Inflammatory macrophage treated with lipopolysaccharide for 4 hours (primary cell): Measurements from ENCODE around the gene DDR2.

ENCODE experiments used
- DNase-seq: peaks from one replicate; pipeline ENCODE4 v3.0.0-alpha.2; 2020

DDR2 gene

DNA sequence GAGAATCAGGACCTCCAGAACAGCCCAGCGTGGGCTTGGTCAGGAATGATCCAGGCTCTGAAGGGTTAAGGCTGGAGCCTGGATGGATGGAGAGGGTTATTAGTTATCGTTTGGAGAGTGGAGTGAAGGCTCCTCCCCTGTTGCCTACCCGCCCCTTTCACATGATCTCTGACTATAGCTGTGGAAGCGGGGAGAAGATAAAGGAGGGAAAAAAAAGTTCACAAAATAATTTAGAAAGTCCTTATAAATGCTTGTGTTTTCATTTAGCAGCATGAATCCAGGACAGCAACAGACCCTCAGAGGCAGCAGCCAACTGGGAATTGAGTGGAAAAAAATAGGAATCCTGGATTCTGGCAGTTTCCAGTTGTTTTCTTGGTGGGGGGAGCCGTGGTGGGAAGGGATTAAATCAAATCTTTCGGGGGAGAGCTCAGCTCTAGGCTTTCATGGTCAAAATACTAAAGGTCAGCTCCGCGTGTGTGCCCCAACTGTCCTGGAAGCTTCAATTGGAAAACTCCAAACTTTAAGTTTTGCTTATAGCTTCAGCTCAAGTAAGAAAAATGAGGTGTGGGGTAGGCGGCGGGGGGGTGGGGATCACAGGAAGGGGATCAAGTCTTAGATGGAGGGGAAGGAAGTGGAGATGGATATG is 595 bp upstream of the DDR2 start:
- DNase-seq: no peak

GRCh38 chr1:162632698-162633080 is 425 bp downstream of the DDR2 start:
- no peak for DNase-seq

DNA sequence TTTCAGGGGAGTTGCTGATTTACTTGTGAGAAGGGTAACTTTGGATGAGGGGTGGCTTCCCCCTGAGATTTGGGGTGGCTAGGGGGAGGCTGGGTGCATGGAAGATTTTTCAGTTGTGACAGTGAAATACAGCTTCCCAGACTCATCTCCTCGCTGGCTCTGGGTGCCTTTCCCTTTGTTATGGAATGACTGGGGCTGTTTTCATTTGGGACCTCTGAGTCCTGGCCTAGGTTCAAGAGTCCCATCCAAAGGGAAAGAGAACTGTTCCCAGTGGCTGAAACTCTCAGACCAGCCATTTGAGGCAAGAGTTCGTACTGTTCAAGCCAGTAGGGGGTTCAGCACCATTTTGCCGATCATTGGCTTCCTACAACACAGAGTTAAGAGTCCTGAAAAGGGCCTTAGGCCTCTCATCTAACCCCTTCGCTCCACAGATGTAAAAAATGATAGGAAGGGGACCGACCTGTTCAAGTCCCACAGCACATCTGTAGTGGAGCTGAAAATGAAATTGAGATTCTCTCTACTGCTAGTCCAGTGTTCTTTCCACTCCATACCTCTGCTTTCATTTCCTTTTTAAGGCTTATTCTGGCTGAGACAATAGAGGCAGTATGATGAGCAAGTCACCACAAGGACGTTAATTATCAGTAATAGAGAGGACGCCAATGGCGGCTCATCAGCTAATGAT is 958 bp downstream of the DDR2 start:
- DNase-seq: no peak

GRCh38 chr1:162635418-162635817 is 3.2 kb downstream of the DDR2 start:
- DNase-seq: no peak

DNA sequence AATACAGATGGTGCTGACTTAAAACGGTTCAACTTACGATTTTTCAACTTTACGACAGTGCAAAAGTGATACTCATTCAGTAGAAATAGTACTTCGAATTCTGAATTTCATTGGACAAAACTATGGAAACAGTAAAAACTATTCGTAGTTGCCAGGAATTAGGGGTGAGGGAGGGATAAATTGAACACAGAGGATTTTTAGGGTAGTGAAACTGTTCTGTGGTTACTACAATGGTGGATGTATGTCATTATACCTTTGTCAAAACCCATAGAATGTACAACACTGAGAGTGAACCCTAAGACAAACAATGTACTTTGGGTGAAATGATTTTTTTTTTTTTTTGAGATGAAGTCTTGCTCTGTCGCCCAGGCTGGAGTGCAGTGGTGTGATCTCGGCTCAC is 7.5 kb downstream of the DDR2 start:
- DNase-seq: no peak

GRCh38 chr1:162641114-162641513 is 8.8 kb downstream of the DDR2 start:
- no peak for DNase-seq

- no peak for DNase-seq
These were observed 12.7 kb downstream of the DDR2 start for GRCh38 chr1:162644986-162645314.

GRCh38 chr1:162645666-162646065 is 13.4 kb downstream of the DDR2 start:
- no peak for DNase-seq

DNA sequence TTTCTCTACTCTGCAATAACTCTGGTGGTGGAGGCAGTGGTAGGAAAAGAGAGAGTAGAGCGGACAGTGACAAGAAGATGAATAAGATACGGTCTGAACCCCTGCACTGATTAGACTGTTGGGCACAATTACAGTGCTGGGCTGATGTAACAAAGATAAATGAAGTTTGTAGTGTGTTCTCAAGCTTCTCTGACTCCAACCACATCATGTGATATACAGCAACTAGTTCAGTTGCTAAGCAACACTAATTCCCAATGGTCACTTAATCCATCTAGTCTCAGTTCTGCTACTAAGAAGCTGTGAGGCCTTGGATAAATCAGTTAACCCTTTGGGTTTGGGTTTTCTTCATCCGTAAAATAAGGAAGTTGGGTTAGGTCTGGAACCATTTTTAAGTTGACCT is 17.3 kb downstream of the DDR2 start:
- no peak for DNase-seq

DNA sequence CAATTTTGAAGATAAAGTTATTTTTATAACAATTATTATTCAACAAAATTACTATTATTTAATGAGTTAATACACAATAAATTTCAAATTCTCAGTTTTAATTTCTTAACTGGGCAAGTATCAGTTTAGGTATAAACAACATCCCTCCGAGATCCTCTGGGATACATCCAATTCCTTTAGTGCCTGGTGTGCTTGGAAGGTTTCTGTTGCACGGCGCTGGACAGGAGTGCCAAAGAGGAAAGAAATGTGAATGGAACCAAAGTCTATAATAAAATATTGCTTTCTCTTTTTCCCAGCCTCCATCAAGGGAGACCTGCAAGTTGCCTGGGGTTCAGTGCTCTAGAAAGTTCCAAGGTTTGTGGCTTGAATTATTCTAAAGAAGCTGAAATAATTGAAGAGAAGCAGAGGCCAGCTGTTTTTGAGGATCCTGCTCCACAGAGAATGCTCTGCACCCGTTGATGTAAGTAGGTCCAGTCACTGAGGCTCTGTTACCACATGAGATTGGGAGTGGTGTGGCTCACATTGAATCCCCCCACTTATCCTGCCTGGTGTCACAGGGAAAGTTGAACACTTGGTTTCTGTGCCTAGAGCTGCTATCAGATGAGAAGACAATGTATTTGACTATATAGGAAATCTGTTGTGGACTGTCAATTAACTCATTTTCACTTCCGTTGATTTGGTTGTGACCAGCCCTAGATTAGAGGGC is 22.8 kb downstream of the DDR2 start:
- no peak for DNase-seq

DNA sequence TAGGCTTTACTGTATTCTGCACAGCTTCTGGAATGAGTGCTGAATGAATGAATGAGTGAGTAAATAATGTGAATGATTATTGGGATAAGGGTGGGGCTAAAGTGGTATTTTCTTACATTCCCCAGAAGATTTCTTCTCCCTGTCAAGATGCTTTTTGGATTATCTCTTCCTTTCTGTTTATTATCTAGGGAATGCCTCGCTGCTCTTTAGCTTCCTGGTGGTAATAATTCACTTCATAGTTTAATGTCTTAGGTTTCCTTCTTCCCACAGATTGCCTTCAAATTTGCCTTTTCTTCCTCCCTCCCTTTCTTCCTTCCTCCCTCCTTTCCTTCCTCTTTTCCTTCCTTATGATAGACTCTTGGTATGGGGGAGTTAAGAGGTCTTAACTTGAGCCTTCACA is 24.0 kb downstream of the DDR2 start:
- DNase-seq: no peak

DNA sequence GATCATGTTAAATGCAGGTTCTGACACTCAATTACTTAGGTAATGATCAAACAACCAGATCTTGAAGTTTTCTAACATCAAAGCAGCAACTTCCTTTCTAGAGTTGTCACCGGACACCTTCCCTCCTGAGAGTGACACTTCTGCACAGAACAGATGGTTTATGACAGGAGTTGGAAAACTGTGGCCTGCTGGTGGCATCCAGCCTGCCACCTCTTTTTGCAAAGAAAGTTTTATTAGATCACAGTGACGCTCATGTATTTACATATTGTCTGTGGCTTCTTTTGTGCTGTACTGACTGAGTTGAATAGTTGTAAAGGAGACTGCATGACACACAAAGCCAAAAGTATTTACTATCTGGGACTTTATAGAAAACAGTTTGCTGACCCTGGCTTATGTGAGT is 28.3 kb downstream of the DDR2 start:
- no peak for DNase-seq

DNA sequence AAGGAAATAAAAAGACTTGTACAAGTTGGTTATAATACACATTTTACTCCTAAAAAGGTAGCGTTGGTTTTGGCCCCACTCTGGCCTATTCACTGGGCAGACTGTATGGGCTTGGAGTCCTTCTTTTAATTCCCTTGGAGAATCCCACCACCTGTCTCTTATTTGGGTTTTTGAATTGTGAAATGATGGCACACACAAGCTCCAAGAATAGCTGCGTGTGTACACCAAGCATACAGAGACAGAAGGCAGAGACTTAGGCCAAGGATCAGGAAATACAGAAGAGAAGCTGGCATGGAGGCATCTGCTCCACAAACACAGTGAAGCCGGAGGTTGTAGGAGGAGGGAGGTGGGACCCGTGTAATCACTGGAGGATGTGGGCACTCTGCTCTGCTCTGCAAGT is 29.1 kb downstream of the DDR2 start:
- DNase-seq: no peak

- DNase-seq: no peak
These were observed 29.7 kb downstream of the DDR2 start for GRCh38 chr1:162662013-162662412.

GRCh38 chr1:162663086-162663485 is 30.8 kb downstream of the DDR2 start:
- DNase-seq: no peak

DNA sequence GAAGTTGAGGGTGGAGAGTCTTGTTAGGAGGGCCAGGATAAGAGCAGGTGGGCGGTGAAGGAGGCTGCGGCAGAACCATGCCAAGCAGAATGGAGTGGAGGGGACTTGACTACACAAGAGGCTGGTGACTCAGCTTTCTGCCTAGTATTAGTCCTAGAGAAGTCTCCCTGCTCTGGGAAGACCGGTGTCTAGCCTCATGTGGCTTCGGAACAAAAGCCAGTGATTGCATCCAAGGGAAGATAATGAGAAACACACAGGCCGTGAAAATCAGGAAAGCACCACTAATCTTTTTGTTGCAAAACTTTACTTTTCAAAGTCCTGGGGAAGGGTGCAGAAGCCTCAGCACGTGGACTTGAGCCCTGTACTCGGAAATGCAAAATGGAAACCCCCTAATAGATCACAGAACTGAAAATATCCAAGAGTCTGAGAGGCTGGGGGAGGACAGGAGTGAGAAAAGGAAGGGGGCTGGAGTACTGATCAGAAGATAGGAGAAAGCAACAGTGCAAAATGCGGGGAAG is 31.4 kb downstream of the DDR2 start:
- no peak for DNase-seq

DNA sequence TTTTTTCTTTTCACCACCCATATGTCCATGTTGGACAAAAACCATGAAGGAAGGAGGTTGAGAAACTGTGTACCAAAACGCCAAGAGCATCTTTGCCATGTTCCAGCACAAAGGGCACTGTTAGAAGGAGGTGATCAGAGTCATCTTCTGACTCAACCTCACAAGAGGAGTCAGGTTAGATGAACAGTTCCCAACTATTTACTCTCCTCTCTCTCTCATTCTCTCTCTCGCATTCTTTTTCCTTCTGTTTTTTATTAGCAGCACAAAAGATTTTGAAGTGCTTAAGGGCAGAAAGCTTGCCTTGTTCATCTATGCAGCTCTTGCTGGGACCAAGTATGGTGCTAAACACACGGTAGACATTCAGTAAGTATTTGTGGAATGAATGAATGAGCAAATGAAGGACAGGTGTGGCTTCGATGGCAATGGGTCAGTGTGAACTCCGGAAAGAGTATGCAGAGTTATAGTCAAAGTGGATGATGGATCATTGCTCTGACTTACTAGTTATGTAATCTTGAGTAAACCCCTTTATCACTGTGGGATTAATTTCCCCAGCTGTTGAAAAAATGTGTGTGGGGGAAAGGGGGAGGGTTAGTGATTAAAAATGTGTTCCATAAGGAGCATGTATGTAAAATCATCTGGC is 33.9 kb downstream of the DDR2 start:
- DNase-seq: no peak

DNA sequence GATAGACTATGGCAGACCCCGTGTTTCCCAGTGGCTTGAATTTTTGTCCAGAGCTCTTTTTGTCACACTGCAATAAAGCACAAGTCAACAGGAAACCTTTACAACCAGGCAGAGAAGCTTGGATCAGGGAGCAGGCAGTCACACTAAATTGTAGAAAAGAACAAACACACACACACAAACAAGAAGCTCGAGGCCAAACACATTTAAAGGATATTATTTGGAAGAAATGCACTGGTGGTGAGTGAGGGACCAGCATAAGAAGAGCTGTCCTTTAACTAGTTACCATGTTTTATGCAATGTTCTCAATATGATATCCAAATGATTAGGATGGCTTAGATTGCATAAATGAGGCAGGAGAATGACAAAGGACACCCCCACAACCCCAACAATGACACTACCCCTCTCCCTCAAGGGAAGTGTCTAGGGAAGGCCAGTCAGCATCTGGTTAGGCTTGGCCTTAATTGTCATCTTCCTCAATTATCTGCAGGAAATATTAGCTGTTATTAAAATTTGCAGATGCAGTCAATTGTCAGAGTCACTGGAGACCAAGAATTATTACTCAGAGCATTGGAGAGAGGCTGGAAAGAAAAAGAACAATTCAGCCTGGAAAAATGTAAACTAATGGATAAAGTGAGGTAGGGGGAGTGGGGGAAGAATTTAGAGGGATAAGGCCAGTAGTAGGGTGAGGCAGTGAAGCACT is 35.3 kb downstream of the DDR2 start:
- DNase-seq: no peak

GRCh38 chr1:162670928-162671663 is 38.8 kb downstream of the DDR2 start:
- DNase-seq: no peak

DNA sequence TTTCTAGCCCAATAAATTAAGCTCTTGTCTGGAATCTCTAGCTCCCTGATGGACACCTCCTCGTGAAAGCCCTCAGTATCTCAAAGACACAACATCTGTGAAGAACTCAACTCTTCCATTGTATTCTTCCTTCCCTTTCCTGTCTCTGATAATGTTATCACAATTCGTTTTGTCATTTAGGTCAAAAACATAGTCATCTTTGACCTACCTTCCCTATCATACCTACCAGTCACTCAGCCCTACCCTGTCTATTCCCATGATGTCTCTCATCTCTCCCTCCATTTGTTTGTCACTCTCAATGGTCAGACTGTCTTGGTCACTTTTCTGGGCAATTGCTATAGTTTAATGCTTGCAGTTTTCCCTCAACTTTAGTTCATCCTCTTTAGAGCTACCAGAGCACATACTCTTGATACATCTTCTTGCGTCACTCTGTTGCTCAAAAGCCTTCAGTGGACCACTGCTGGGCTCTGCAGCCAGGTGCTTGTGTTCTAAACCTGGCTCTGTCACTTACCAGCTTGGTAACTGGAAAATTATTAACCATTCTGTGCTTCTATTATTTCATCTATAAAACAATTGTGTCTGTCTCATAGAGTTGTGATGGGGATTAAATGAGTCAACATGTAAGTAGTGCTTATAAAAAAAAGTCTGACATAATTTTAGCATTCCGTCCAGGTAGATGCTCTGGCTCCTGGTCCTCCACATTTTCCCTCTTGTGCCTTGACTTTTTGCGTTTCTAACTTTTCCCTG is 39.6 kb downstream of the DDR2 start:
- DNase-seq: no peak

DNA sequence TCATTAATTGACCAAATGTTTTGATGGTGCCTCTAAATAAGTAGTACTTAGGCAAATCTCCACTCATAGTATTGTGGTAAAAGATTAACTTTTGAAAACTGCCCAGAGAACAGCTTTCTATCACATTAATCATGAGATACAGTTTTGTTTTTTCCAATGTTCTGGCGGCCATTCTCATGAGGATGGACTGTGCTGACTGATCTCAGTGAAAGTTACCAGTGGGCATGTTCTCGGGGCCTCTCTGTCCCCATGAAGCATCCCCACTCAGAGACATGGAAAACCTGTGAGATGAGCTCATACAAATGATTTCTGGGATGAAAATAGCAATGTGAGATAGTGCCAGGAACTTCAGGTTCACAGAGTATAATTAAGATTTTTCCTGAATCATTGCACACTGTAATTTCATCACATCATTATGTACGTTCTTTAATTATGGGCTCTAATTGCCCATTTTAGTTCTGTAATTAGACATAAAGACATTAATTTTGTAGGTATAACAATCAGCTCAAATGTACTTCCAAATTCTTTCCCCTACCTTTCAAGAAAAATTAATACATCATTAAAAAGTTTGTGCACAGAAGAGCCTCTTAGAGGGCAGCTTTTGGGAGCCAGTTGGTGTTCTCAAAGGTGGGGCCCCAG is 40.5 kb downstream of the DDR2 start:
- no peak for DNase-seq
